ENCODE results near the gene SLC10A4. TPM values are rescaled to one million over a fixed set of nuclear protein-coding genes. Genes with fewer than 3 reads are reported as not detected.
"Not testable (repeated sequence)": the region's sequence is repeated elsewhere in the genome, so short reads cannot be mapped to it uniquely, and the experiment has no call there.

Gene SLC10A4
- total RNA-seq, 2 experiments from 2014 or later = not detected

GRCh38 chr4:48450740-48451139 is 32.4 kb upstream of the SLC10A4 start:
- Mint-ChIP-seq H3K27me3 (peaks cover 19% of the 10 kb centered on the region), H3K9me3 (no peaks in the 10 kb centered on the region), H3K4me3 (no peak overlapping the region), H3K36me3 (ENCODE audit: low read depth) (no peaks in the 10 kb centered on the region), H3K27ac (no peak overlapping the region), H3K4me1 (ENCODE audit: low read depth) (no peaks in the 10 kb centered on the region)
- CTCF ChIA-PET = no interaction called here
- POLR2A ChIA-PET = no interaction called here
- DNase-seq = no peak
- peaks cover 0 to 6% of the 10 kb centered on the region in 2 experiments for H3K27me3 ChIP-seq (ENCODE audit: control insufficient read depth in 1 of 2, insufficient read depth in 2 of 2, low read length in 2 of 2)
- H3K4me3 ChIP-seq (ENCODE audit: low read length) = no peak overlapping the region
- H3K27ac ChIP-seq (ENCODE audit: low read depth in 1 of 2, low read length in 2 of 2) = no peak overlapping the region
- H3K36me3 ChIP-seq (ENCODE audit: insufficient read depth, low read length) = no peaks in the 10 kb centered on the region
- no peak for TF ChIP-seq CTCF (IDR thresholded peaks at IDR 0.05)
- no peaks in the 10 kb centered on the region for H3K4me1 ChIP-seq (ENCODE audit: insufficient read depth, low read length)
- H3K9me3 ChIP-seq (ENCODE audit: control insufficient read depth in 1 of 2, insufficient read depth in 1 of 2, low read length in 2 of 2) = no peaks in the 10 kb centered on the region
- no peak for ATAC-seq (ENCODE audit: poor library complexity)
- intact Hi-C loops (cut with DNase I, micrococcal nuclease) = no loop called here

GRCh38 chr4:48451656-48452055 is 31.5 kb upstream of the SLC10A4 start:
- H3K4me3 ChIP-seq (ENCODE audit: low read length); H3K9me3 Mint-ChIP-seq; H3K27ac ChIP-seq (ENCODE audit: low read depth in 1 of 2, low read length in 2 of 2); H3K27me3 ChIP-seq (ENCODE audit: control insufficient read depth in 1 of 2, insufficient read depth in 2 of 2, low read length in 2 of 2); H3K4me1 Mint-ChIP-seq (ENCODE audit: low read depth); H3K4me3 Mint-ChIP-seq; CTCF ChIA-PET; ATAC-seq (ENCODE audit: poor library complexity); H3K9me3 ChIP-seq (ENCODE audit: control insufficient read depth in 1 of 2, insufficient read depth in 1 of 2, low read length in 2 of 2); DNase-seq; H3K4me1 ChIP-seq (ENCODE audit: insufficient read depth, low read length); H3K27ac Mint-ChIP-seq; H3K36me3 Mint-ChIP-seq (ENCODE audit: low read depth); intact Hi-C loops (cut with DNase I, micrococcal nuclease); POLR2A ChIA-PET; H3K36me3 ChIP-seq (ENCODE audit: insufficient read depth, low read length): not testable (repeated sequence)
- peaks cover 15% of the 10 kb centered on the region for H3K27me3 Mint-ChIP-seq

- Histone ChIP-seq H3K4me1 (ENCODE audit: insufficient read depth, low read length) (no peaks in the 10 kb centered on the region), H3K27me3 (ENCODE audit: control insufficient read depth in 1 of 2, insufficient read depth in 2 of 2, low read length in 2 of 2) (no peaks in the 10 kb centered on the region), H3K27ac (ENCODE audit: low read depth in 1 of 2, low read length in 2 of 2) (no peak overlapping the region), H3K9me3 (ENCODE audit: control insufficient read depth in 1 of 2, insufficient read depth in 1 of 2, low read length in 2 of 2) (no peaks in the 10 kb centered on the region), H3K4me3 (ENCODE audit: low read length) (no peak overlapping the region), H3K36me3 (ENCODE audit: insufficient read depth, low read length) (no peaks in the 10 kb centered on the region)
- intact Hi-C loops (cut with DNase I, micrococcal nuclease) = no loop called here
- ChIA-PET CTCF (no interaction called here), POLR2A (no interaction called here)
- no peak overlapping the region for H3K4me3 Mint-ChIP-seq
- ATAC-seq (ENCODE audit: poor library complexity) = no peak
- H3K27ac Mint-ChIP-seq = no peak overlapping the region
- no peak for TF ChIP-seq CTCF (IDR thresholded peaks at IDR 0.05)
- no peaks in the 10 kb centered on the region for H3K9me3 Mint-ChIP-seq
- no peak for DNase-seq
- no peaks in the 10 kb centered on the region for H3K36me3 Mint-ChIP-seq (ENCODE audit: low read depth)
- H3K27me3 Mint-ChIP-seq = peaks cover 3% of the 10 kb centered on the region
- H3K4me1 Mint-ChIP-seq (ENCODE audit: low read depth) = no peaks in the 10 kb centered on the region
Measured at GRCh38 chr4:48454591-48454990, 28.6 kb upstream of the SLC10A4 start.

GRCh38 chr4:48461000-48461399 is 22.1 kb upstream of the SLC10A4 start:
- no peak overlapping the region for H3K4me3 ChIP-seq (ENCODE audit: low read length)
- ATAC-seq (ENCODE audit: poor library complexity) (no peak), DNase-seq (no peak)
- H3K9me3 ChIP-seq (ENCODE audit: control insufficient read depth in 1 of 2, insufficient read depth in 1 of 2, low read length in 2 of 2) = no peaks in the 10 kb centered on the region
- no peak for TF ChIP-seq CTCF (IDR thresholded peaks at IDR 0.05)
- no peaks in the 10 kb centered on the region for H3K36me3 Mint-ChIP-seq (ENCODE audit: low read depth)
- H3K27me3 ChIP-seq (ENCODE audit: control insufficient read depth in 1 of 2, insufficient read depth in 2 of 2, low read length in 2 of 2) = no peaks in the 10 kb centered on the region
- ChIA-PET POLR2A (no interaction called here), CTCF (no interaction called here)
- H3K9me3 Mint-ChIP-seq = no peaks in the 10 kb centered on the region
- intact Hi-C loops (cut with DNase I, micrococcal nuclease) = no loop called here
- no peaks in the 10 kb centered on the region for H3K4me1 Mint-ChIP-seq (ENCODE audit: low read depth)
- H3K27me3 Mint-ChIP-seq = no peaks in the 10 kb centered on the region
- no peak overlapping the region for H3K4me3 Mint-ChIP-seq
- no peak overlapping the region for H3K27ac Mint-ChIP-seq
- H3K27ac ChIP-seq (ENCODE audit: low read depth in 1 of 2, low read length in 2 of 2) = no peak overlapping the region
- no peaks in the 10 kb centered on the region for H3K4me1 ChIP-seq (ENCODE audit: insufficient read depth, low read length)
- H3K36me3 ChIP-seq (ENCODE audit: insufficient read depth, low read length) = no peaks in the 10 kb centered on the region
